H9 (cell line): ENCODE measurements around the gene CEP112. TPM values are rescaled to one million over a fixed set of nuclear protein-coding genes. Genes with fewer than 3 reads are reported as not detected.

ENCODE experiments used
- DNase-seq: peaks from one replicate; pipeline ENCODE4 v3.0.0-alpha.2; 2017
- H2AFZ ChIP-seq: one replicate; pipeline ENCODE4 v1.6.1; 2013; ENCODE audit warnings: mild to moderate bottlenecking, low read length, control low read depth, moderate library complexity
- H2AK5ac ChIP-seq: 2 replicates; pipeline ENCODE4 v1.6.1; 2013; ENCODE audit warnings: low read length, control low read depth, mixed read lengths; ENCODE audit not compliant: insufficient read length
- H2BK120ac ChIP-seq: one replicate; pipeline ENCODE4 v1.6.1; 2013; ENCODE audit warnings: low read depth, mild to moderate bottlenecking, low read length, control low read depth, inconsistent platforms; ENCODE audit not compliant: poor library complexity, severe bottlenecking
- H2BK12ac ChIP-seq: 2 replicates; pipeline ENCODE4 v1.6.1; 2013; ENCODE audit warnings: low read length, control low read depth, mixed read lengths, low read depth; ENCODE audit not compliant: insufficient read length
- H2BK15ac ChIP-seq: 2 replicates; pipeline ENCODE4 v1.6.1; 2013; ENCODE audit warnings: low read depth, low read length, control low read depth
- H2BK20ac ChIP-seq: one replicate; pipeline ENCODE4 v1.6.1; 2013; ENCODE audit warnings: low read depth, mild to moderate bottlenecking, low read length, control low read depth, inconsistent platforms; ENCODE audit not compliant: poor library complexity, severe bottlenecking
- H2BK5ac ChIP-seq: 2 replicates; pipeline ENCODE4 v1.6.1; 2013; ENCODE audit warnings: low read length, control low read depth, mixed read lengths; ENCODE audit not compliant: insufficient read length
- H3K14ac ChIP-seq: 2 replicates; pipeline ENCODE4 v1.6.1; 2013; ENCODE audit warnings: low read length, control low read depth; ENCODE audit not compliant: insufficient read depth
- H3K18ac ChIP-seq: 2 replicates; pipeline ENCODE4 v1.6.1; 2013; ENCODE audit warnings: low read depth, mild to moderate bottlenecking, mixed read lengths, low read length, control low read depth; ENCODE audit not compliant: insufficient read length
- H3K23ac ChIP-seq: 2 replicates; pipeline ENCODE4 v1.6.1; 2013; ENCODE audit warnings: low read length, control low read depth, mixed read lengths, low read depth; ENCODE audit not compliant: insufficient read length
- H3K23me2 ChIP-seq: 2 replicates; pipeline ENCODE4 v1.6.1; 2013; ENCODE audit warnings: low read depth, mild to moderate bottlenecking, mixed read lengths, low read length, control low read depth; ENCODE audit not compliant: insufficient read length, poor library complexity, severe bottlenecking
- H3K27ac ChIP-seq: 2 replicates; pipeline ENCODE4 v1.5.1; 2013; ENCODE audit warnings: low read length, control low read depth, mixed read lengths, low read depth; ENCODE audit not compliant: insufficient read length
- H3K27me3 ChIP-seq: 2 replicates; pipeline ENCODE4 v1.6.1; 2013; ENCODE audit warnings: low read length, control low read depth, inconsistent platforms; ENCODE audit not compliant: insufficient read depth
- H3K4ac ChIP-seq: 2 replicates; pipeline ENCODE4 v1.6.1; 2013; ENCODE audit warnings: low read depth, mild to moderate bottlenecking, control low read depth, inconsistent platforms, low read length, moderate library complexity
- H3K4me1 ChIP-seq: 2 replicates; pipeline ENCODE4 v1.6.1; 2013; ENCODE audit warnings: low read length, control low read depth, inconsistent platforms; ENCODE audit not compliant: insufficient read depth
- H3K4me2 ChIP-seq: 2 replicates; pipeline ENCODE4 v1.6.1; 2013; ENCODE audit warnings: low read length, control low read depth, mixed read lengths; ENCODE audit not compliant: insufficient read length, insufficient read depth
- H3K56ac ChIP-seq: 2 replicates; pipeline ENCODE4 v1.6.1; 2013; ENCODE audit warnings: low read depth, mild to moderate bottlenecking, mixed read lengths, low read length, control low read depth; ENCODE audit not compliant: insufficient read length
- H3K79me1 ChIP-seq: 2 replicates; pipeline ENCODE4 v1.6.1; 2013; ENCODE audit warnings: low read depth, mild to moderate bottlenecking, moderate library complexity, low read length, control low read depth, inconsistent platforms; ENCODE audit not compliant: insufficient read depth, poor library complexity, severe bottlenecking
- H3K79me2 ChIP-seq: 2 replicates; pipeline ENCODE4 v1.6.1; 2013; ENCODE audit warnings: low read length, control low read depth, inconsistent platforms; ENCODE audit not compliant: insufficient read depth
- H3K9ac ChIP-seq: 2 replicates; pipeline ENCODE4 v1.6.1; 2013; ENCODE audit warnings: low read length, control low read depth, mixed read lengths; ENCODE audit not compliant: insufficient read length; ENCODE audit errors: extremely low read depth
- H3K9me3 ChIP-seq: one replicate; pipeline ENCODE4 v1.6.1; 2013; ENCODE audit warnings: low read depth, low read length, inconsistent platforms; ENCODE audit not compliant: control insufficient read depth
- H3T11ph ChIP-seq: one replicate; pipeline ENCODE4 v1.6.1; 2013; ENCODE audit warnings: mild to moderate bottlenecking, low read length, control low read depth, inconsistent platforms
- H4K20me1 ChIP-seq: one replicate; pipeline ENCODE4 v1.6.1; 2013; ENCODE audit not compliant: control insufficient read depth, insufficient read length, insufficient read depth
- H4K5ac ChIP-seq: 2 replicates; pipeline ENCODE4 v1.6.1; 2013; ENCODE audit warnings: low read depth, mild to moderate bottlenecking, mixed read lengths, low read length, control low read depth; ENCODE audit not compliant: insufficient read length
- H4K8ac ChIP-seq: replicated peaks from 2 replicates; pipeline ENCODE4 v1.6.1; 2013; ENCODE audit warnings: low read length, control low read depth, mixed read lengths, low read depth; ENCODE audit not compliant: insufficient read length
- H4K91ac ChIP-seq: 2 replicates; pipeline ENCODE4 v1.6.1; 2013; ENCODE audit warnings: low read depth, mild to moderate bottlenecking, moderate library complexity, mixed read lengths, low read length, control low read depth; ENCODE audit not compliant: insufficient read length
- H3K27ac Mint-ChIP-seq, 3 experiments: 2 replicates in 2 of 3; 3 replicates in 1 of 3; pipeline ENCODE4 v1.8.0; 2020 to 2021; ENCODE audit warnings: mixed read lengths in 3 of 3, mild to moderate bottlenecking in 1 of 3, moderate library complexity in 1 of 3
- H3K27me3 Mint-ChIP-seq: 2 replicates; pipeline ENCODE4 v1.8.0; 2021; ENCODE audit warnings: low read depth, mild to moderate bottlenecking, moderate library complexity, mixed read lengths
- H3K36me3 Mint-ChIP-seq, 3 experiments: 2 replicates in 2 of 3; 3 replicates in 1 of 3; pipeline ENCODE4 v1.8.0; 2020 to 2021; ENCODE audit warnings: low read depth in 3 of 3, mixed read lengths in 3 of 3; ENCODE audit not compliant: insufficient read depth in 1 of 3
- H3K4me1 Mint-ChIP-seq, 2 experiments: 2 replicates each; pipeline ENCODE4 v1.8.0; 2020; ENCODE audit warnings: mixed read lengths in 2 of 2
- H3K4me3 Mint-ChIP-seq, 2 experiments: 2 replicates in 1 of 2; 3 replicates in 1 of 2; pipeline ENCODE4 v1.8.0; 2020 to 2021; ENCODE audit warnings: mild to moderate bottlenecking in 2 of 2, mixed read lengths in 2 of 2, moderate library complexity in 1 of 2
- H3K9me3 Mint-ChIP-seq, 2 experiments: 2 replicates in 1 of 2; 3 replicates in 1 of 2; pipeline ENCODE4 v1.8.0; 2020; ENCODE audit warnings: mild to moderate bottlenecking in 2 of 2, mixed read lengths in 2 of 2, moderate library complexity in 1 of 2
- CTCF ChIP-seq: fragments of 200-600 bp; sonication (generic); conservative IDR thresholded peaks from 3 replicates; pipeline ENCODE4 v1.8.0; 2021; ENCODE audit warnings: antibody characterized with exemption, mild to moderate bottlenecking
- WGBS: extraction: QIAGEN DNeasy Blood & Tissue Kit; methylation state at CpG from one replicate; pipeline ENCODE4 v1.1.7; 2013; ENCODE audit warnings: missing lambda C conversion rate, low lambda C conversion rate, mixed read lengths; ENCODE audit not compliant: insufficient read length; ENCODE audit errors: extremely low coverage; 5-methylcytosine and 5-hydroxymethylcytosine counted together
- total RNA-seq: library from RNA; stranded (reverse); gene quantifications from 2 replicates; pipeline ENCODE4 v1.2.1, GENCODE V29; 2021

CEP112 gene
- total RNA-seq, 1 experiment from 2014 or later, result 5.4 TPM

- H4K91ac ChIP-seq, result no peak overlapping the region
- H3K4me2 ChIP-seq, result no peak overlapping the region
- H2AFZ ChIP-seq, result no peak overlapping the region
- H3K79me2 ChIP-seq, result no peaks in the 10 kb centered on the region
- H2BK20ac ChIP-seq, result no peak overlapping the region
- H3K23ac ChIP-seq, result no peak overlapping the region
- no peak for DNase-seq
- H2BK120ac ChIP-seq, result no peak overlapping the region
- no peak overlapping the region for H4K5ac ChIP-seq
- no peak overlapping the region for H3K9ac ChIP-seq
- H3K27ac Mint-ChIP-seq, result no peak overlapping the region
- H3K9me3 Mint-ChIP-seq, result peaks cover 14 to 16% of the 10 kb centered on the region in 2 experiments
- no peaks in the 10 kb centered on the region for H3K79me1 ChIP-seq
- no peak overlapping the region for H3K18ac ChIP-seq
- no peak overlapping the region for H2BK15ac ChIP-seq
- no peaks in the 10 kb centered on the region for H3K27me3 Mint-ChIP-seq
- H3K4me3 Mint-ChIP-seq, result no peak overlapping the region
- no peaks in the 10 kb centered on the region for H4K20me1 ChIP-seq
- peaks cover 6 to 7% of the 10 kb centered on the region in 2 experiments; a peak in 3 of 4 replicates for H3K4me1 Mint-ChIP-seq
- no peaks in the 10 kb centered on the region for H3K27me3 ChIP-seq
- H3K4ac ChIP-seq, result no peak overlapping the region
- no peak overlapping the region for H2BK12ac ChIP-seq
- no peak overlapping the region for H2BK5ac ChIP-seq
- TF ChIP-seq CTCF, result no peak
- no peaks in the 10 kb centered on the region for H3K9me3 ChIP-seq
- no peak overlapping the region for H4K8ac ChIP-seq
- H3K27ac ChIP-seq, result no peak overlapping the region
- H3K4me1 ChIP-seq, result no peaks in the 10 kb centered on the region
- no peak overlapping the region for H3T11ph ChIP-seq
- no CpG with 5 or more reads among the region's 2 CpGs for WGBS
- H3K23me2 ChIP-seq, result no peaks in the 10 kb centered on the region
- H2AK5ac ChIP-seq, result no peak overlapping the region
- H3K36me3 Mint-ChIP-seq, result peaks cover 4 to 19% (median 14%) of the 10 kb centered on the region in 3 experiments; a peak in 6 of 7 replicates
- H3K56ac ChIP-seq, result no peak overlapping the region
- no peak overlapping the region for H3K14ac ChIP-seq
Observed at GRCh38 chr17:66115246-66115645, 76.7 kb downstream of the CEP112 start.
